DND-41 (cell line): ENCODE results near the gene FRG2C.

Experiments
- EZH2 ChIP-seq: IDR thresholded peaks from 3 replicates; pipeline ENCODE4 v1.6.1; 2012; ENCODE audit warnings: borderline replicate concordance, low read depth, mild to moderate bottlenecking, moderate library complexity, low read length, inconsistent platforms; ENCODE audit not compliant: severe bottlenecking
- TF ChIP-seq, protein P1 (sequence below): IDR thresholded peaks from 2 replicates; pipeline ENCODE4 v1.5.1; 2012; ENCODE audit warnings: borderline replicate concordance, low read length, moderate library complexity, mild to moderate bottlenecking; ENCODE audit not compliant: poor library complexity, severe bottlenecking; ENCODE audit errors: extremely low read depth

DNA sequence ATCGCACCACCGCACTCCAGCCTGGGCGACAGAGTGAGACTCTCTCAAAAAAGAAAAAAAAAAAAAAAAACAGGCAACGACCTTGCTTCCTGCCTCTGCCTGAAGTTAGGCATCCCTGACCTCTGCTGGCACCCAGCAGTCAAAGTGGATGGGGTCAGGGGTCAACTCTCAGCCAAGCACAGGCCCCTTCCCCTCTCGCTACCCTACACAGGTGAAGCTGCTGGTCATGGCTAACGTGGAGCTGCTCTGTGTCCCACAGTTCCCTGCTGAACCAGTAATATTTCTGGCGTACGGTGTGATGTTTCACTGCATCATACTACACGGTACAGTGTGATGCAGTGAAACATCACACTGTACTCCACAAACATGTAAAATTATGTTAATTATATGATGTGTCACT, 13.9 kb upstream of the FRG2C start:
- no peak for TF ChIP-seq EZH2
- TF ChIP-seq, protein P1, sequence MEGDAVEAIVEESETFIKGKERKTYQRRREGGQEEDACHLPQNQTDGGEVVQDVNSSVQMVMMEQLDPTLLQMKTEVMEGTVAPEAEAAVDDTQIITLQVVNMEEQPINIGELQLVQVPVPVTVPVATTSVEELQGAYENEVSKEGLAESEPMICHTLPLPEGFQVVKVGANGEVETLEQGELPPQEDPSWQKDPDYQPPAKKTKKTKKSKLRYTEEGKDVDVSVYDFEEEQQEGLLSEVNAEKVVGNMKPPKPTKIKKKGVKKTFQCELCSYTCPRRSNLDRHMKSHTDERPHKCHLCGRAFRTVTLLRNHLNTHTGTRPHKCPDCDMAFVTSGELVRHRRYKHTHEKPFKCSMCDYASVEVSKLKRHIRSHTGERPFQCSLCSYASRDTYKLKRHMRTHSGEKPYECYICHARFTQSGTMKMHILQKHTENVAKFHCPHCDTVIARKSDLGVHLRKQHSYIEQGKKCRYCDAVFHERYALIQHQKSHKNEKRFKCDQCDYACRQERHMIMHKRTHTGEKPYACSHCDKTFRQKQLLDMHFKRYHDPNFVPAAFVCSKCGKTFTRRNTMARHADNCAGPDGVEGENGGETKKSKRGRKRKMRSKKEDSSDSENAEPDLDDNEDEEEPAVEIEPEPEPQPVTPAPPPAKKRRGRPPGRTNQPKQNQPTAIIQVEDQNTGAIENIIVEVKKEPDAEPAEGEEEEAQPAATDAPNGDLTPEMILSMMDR: no peak
